Hepatocyte (in vitro differentiated cells): ENCODE data around the gene CEBPZOS. TPM values are rescaled to one million over a fixed set of nuclear protein-coding genes. Genes with fewer than 3 reads are reported as not detected.

ENCODE experiments used
- DNase-seq: peaks from one replicate; pipeline ENCODE4 v3.0.0-alpha.2; 2016; ENCODE audit warnings: low spot score
- H2AFZ ChIP-seq: fragments of 200-600 bp; sonication (generic); 2 replicates; pipeline ENCODE4 v1.6.0; 2016; ENCODE audit warnings: antibody characterized with exemption, mild to moderate bottlenecking
- H3K27ac ChIP-seq: fragments of 200-600 bp; sonication (generic); 2 replicates; pipeline ENCODE4 v1.5.1; 2016; ENCODE audit warnings: mild to moderate bottlenecking
- H3K27me3 ChIP-seq: fragments of 200-600 bp; sonication (generic); 2 replicates; pipeline ENCODE4 v1.6.1; 2016
- H3K36me3 ChIP-seq: fragments of 200-600 bp; sonication (generic); replicated peaks from 2 replicates; pipeline ENCODE4 v1.5.1; 2016; ENCODE audit warnings: low read depth; ENCODE audit not compliant: insufficient read depth
- H3K4me1 ChIP-seq: fragments of 200-600 bp; sonication (generic); 2 replicates; pipeline ENCODE4 v1.5.1; 2016; ENCODE audit warnings: mild to moderate bottlenecking, moderate library complexity; ENCODE audit not compliant: insufficient read depth
- H3K4me2 ChIP-seq: fragments of 200-600 bp; sonication (generic); 2 replicates; pipeline ENCODE4 v1.6.0; 2016
- H3K4me3 ChIP-seq: fragments of 200-600 bp; sonication (generic); 2 replicates; pipeline ENCODE4 v1.5.1; 2016; ENCODE audit warnings: mild to moderate bottlenecking
- H3K79me2 ChIP-seq: fragments of 200-600 bp; sonication (generic); 2 replicates; pipeline ENCODE4 v1.6.0; 2017; ENCODE audit warnings: mild to moderate bottlenecking
- H3K9me2 ChIP-seq: fragments of 200-600 bp; sonication (generic); replicated peaks from 2 replicates; pipeline ENCODE4 v1.6.0; 2017; ENCODE audit warnings: mild to moderate bottlenecking; ENCODE audit not compliant: insufficient read depth
- H3K9me3 ChIP-seq: fragments of 200-600 bp; sonication (generic); 2 replicates; pipeline ENCODE4 v1.5.1; 2016; ENCODE audit warnings: low read depth, mild to moderate bottlenecking
- H4K20me1 ChIP-seq: fragments of 200-600 bp; sonication (generic); 2 replicates; pipeline ENCODE4 v1.6.0; 2016; ENCODE audit warnings: mild to moderate bottlenecking; ENCODE audit not compliant: insufficient read depth, poor library complexity, severe bottlenecking
- CTCF ChIP-seq: fragments of 200-600 bp; sonication (generic); IDR thresholded peaks from 2 replicates; pipeline ENCODE4 v1.5.1; 2016; ENCODE audit warnings: antibody characterized with exemption, mild to moderate bottlenecking; ENCODE audit not compliant: poor library complexity
- EZH2 ChIP-seq: fragments of 200-600 bp; sonication (generic); IDR thresholded peaks from 2 replicates; pipeline ENCODE4 v1.6.1; 2016; ENCODE audit warnings: antibody characterized with exemption, mild to moderate bottlenecking, borderline replicate concordance
- EZH2phosphoT487 ChIP-seq: fragments of 200-600 bp; sonication (generic); IDR thresholded peaks from one replicate; pipeline ENCODE4 v1.6.1; 2018; ENCODE audit warnings: antibody characterized with exemption, mild to moderate bottlenecking, low read depth, moderate library complexity; ENCODE audit not compliant: unreplicated experiment, severe bottlenecking
- WGBS: methylation state at CpG from one replicate; pipeline ENCODE4 v1.1.6; 2016; ENCODE audit warnings: low lambda C conversion rate; ENCODE audit errors: missing lambda C conversion rate; 5-methylcytosine and 5-hydroxymethylcytosine counted together
- polyA plus RNA-seq: library from polyadenylated mRNA; unstranded; fragments of >200 nt; fragmentation: Nextera tagmentation; extraction: Ambion mirVana; gene quantifications from 2 replicates; pipeline ENCODE4 v1.2.1, GENCODE V29; 2016
- total RNA-seq: library from RNA; depleted of rRNA; stranded (reverse); fragments of >200 nt; gene quantifications from 2 replicates; pipeline ENCODE4 v1.2.3, GENCODE V29; 2014

Gene CEBPZOS
- total and polyA plus RNA-seq, 2 experiments from 2014 or later = 11.0 to 13.7 TPM

- H3K9me2 ChIP-seq = no peaks in the 10 kb centered on the region
- peaks cover 78% of the 10 kb centered on the region for H3K79me2 ChIP-seq
- DNase-seq = no peak
- H3K4me2 ChIP-seq = no peak overlapping the region
- H3K27ac ChIP-seq = no peak overlapping the region
- no peak overlapping the region for H2AFZ ChIP-seq
- TF ChIP-seq CTCF = no peak
- TF ChIP-seq EZH2 = no peak
- TF ChIP-seq EZH2phosphoT487 = no peak
- peaks cover 7% of the 10 kb centered on the region for H4K20me1 ChIP-seq
- H3K36me3 ChIP-seq = no peaks in the 10 kb centered on the region
- no peak overlapping the region for H3K4me3 ChIP-seq
- peaks cover 20% of the 10 kb centered on the region for H3K4me1 ChIP-seq
- no peaks in the 10 kb centered on the region for H3K9me3 ChIP-seq
- no peaks in the 10 kb centered on the region for H3K27me3 ChIP-seq
- WGBS = 97% methylated on average over 3 of the region's 3 CpGs
Measured at GRCh38 chr2:37228788-37229187, 32.5 kb downstream of the CEBPZOS start.

DNA sequence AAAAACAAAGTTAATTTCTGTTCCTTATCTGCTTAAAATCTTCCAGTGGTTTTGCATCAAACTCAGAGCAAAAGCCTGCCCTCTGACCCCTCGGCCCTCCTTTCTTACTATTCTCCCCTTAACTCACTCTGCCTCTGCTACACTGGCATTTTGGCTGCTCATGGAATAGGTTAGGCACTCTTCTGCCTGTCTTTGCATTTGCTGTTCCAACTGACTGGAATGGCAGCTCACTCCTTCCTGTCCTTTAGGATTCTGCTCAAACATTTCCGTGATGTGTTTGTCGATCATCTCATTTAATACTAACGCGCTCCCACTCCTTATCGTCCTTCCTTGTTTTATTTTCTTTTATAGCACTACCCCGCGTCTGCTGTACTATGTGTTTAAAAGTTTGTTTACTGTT lies 34.3 kb downstream of the CEBPZOS start:
- peaks cover 20% of the 10 kb centered on the region for H3K4me1 ChIP-seq

GRCh38 chr2:37231241-37232130 lies 35.2 kb downstream of the CEBPZOS start, which contains the start of the genes CEBPZ and NDUFAF7:
Gene CEBPZ, minus strand, starts transcription at chr2:37231596. Its CDS starts 29 bp downstream, at chr2:37231567.
Gene NDUFAF7, plus strand, starts transcription at chr2:37231658. Its CDS starts 48 bp downstream, at chr2:37231706.
- H3K4me3 ChIP-seq = peak within 1 kb of the TSS; percentile 94
- TF ChIP-seq EZH2 = no peak
- TF ChIP-seq CTCF = no peak
- no peak for TF ChIP-seq EZH2phosphoT487
- H4K20me1 ChIP-seq = peaks cover 7% of the 10 kb centered on the region
- peaks cover 20% of the 10 kb centered on the region for H3K4me1 ChIP-seq
- H2AFZ ChIP-seq = peak within 1 kb of the TSS; percentile 89
- peak within 1 kb of the TSS; percentile 96 for H3K27ac ChIP-seq
- H3K4me2 ChIP-seq = peak within 1 kb of the TSS; percentile 89
- no peaks in the 10 kb centered on the region for H3K9me2 ChIP-seq
- H3K9me3 ChIP-seq = no peaks in the 10 kb centered on the region
- no peaks in the 10 kb centered on the region for H3K36me3 ChIP-seq
- under 1% methylated on average over 73 of the region's 73 CpGs for WGBS
- H3K79me2 ChIP-seq = peaks cover 86% of the 10 kb centered on the region
- peak; percentile 95 for DNase-seq
- H3K27me3 ChIP-seq = no peaks in the 10 kb centered on the region

More for the DNA sequence above, 34.3 kb downstream of the CEBPZOS start:
- H2AFZ ChIP-seq = peak overlapping the region; percentile 80
- peak overlapping the region; percentile 94 for H3K4me3 ChIP-seq
- no peaks in the 10 kb centered on the region for H3K9me2 ChIP-seq
- TF ChIP-seq CTCF = no peak
- TF ChIP-seq EZH2phosphoT487 = no peak
- no peak for TF ChIP-seq EZH2
- no peaks in the 10 kb centered on the region for H3K9me3 ChIP-seq
- no peaks in the 10 kb centered on the region for H3K36me3 ChIP-seq
- H3K79me2 ChIP-seq = peaks cover 84% of the 10 kb centered on the region
- H3K27ac ChIP-seq = peak overlapping the region; percentile 96
- peak; percentile 4 for DNase-seq
- H4K20me1 ChIP-seq = peaks cover 7% of the 10 kb centered on the region
- no peaks in the 10 kb centered on the region for H3K27me3 ChIP-seq
- WGBS = 1% methylated on average over 8 of the region's 8 CpGs
- H3K4me2 ChIP-seq = peak overlapping the region; percentile 89
